HG03520 (cell line): ENCODE results near the gene CAV2.

Experiments used
- ATAC-seq: cut with Tn5 transposase; IDR thresholded peaks from one replicate; pipeline ENCODE4 v1.9.1; 2021; ENCODE audit warnings: mild to moderate bottlenecking, moderate library complexity; ENCODE audit not compliant: unreplicated experiment

The CAV2 gene

DNA sequence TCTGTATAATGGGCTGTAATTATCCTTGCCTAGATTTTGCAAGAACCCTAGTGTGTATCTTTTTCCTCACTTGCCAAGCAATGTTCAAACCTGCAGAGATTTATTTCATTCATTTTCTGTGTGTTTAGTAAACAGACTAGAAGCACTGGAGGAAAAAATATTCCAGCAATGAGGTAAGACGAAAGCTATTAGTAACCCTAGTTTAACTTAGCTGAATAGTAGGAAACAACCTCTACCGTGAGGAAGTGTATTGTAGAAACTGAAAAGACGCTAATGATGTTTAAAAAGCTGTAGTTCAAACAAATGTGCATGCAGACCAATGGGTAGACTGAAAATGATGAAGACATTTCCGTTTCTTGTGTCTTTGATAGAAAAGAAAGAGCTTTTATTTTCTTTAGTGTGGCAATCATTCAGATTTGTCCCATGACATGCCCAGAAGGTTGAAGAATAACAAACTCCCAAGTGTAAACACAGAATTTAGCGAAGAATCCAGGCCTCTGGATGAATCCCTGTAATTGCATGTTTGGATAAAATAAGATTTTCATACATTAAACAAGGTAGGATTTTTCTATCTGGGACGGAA, 46.0 kb downstream of the CAV2 start:
- ATAC-seq, result no peak

DNA sequence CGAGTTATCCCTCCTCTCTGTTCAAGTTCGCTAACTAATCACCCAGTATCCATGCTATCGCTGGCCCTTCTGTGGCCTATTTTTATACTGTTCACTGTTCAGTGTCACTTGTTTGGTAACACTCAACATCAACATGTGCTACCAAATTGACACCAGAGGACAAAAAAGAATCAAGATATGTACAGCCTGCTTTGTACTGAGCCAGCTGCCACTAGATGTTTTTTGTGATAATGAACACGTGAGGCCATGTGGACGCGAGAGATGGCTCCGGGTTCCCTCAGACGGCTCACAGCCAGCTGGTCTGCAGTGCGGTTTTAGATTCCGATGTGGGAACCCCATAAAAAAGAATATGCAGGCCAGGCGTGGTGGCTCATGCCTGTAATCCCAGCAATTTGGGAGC, 46.5 kb downstream of the CAV2 start:
- ATAC-seq, result no peak

DNA sequence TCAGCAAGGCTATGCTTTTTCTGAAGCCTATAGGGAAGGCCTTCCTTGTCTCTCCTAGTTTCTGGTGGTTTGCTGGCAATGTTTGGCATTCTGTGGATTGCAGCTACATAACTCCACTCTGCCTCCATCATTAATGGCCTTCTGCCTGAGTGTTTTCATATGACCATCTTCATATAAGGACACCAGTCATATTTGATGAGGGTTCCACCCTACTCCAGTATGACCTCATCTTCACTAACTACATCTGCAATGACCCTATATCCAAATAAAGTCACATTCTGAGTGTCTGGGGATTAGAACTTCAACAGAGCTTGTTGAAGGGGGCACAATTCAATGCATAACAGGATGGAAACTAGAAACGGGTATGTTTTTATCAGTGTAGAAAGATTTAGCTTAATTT, 47.4 kb downstream of the CAV2 start:
- no peak for ATAC-seq

DNA sequence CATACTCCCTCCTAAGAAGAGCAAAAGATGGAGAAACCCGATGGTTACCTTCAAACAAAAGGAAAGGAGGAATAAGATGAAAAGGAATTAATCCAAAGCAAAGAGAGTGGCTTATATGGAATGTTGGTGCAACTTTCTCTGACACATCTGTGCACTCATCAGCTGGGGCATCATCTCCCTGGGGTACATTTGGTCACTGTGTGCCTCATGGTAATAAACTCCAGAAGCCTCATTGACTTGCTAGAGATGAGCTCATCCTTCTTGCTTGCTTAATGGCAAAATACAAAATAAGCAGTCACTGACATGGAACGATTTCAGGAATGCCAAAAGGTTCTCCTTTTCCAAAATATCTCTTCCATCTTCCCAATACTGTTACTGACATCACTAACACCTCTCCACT, 47.8 kb downstream of the CAV2 start:
- no peak for ATAC-seq

DNA sequence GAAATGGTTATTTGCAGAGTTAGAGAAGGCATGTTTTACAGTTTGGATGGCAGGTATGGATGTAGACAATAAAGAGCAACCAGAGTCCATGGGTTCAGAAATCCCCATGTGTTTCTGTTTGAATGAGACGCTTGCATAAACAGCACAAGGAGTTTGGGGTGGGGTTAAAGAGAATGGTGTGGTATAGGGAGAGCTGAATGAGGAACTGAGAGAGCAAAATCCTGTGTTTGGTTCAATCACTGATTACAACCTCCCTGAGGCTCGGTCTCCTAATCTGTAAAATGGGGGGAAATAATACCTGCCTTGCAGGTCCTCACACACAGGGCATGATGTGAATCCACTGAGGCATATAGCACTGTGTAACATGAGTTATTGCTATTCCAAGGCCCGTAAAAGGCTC, 49.0 kb downstream of the CAV2 start:
- ATAC-seq, result peak; percentile 92

DNA sequence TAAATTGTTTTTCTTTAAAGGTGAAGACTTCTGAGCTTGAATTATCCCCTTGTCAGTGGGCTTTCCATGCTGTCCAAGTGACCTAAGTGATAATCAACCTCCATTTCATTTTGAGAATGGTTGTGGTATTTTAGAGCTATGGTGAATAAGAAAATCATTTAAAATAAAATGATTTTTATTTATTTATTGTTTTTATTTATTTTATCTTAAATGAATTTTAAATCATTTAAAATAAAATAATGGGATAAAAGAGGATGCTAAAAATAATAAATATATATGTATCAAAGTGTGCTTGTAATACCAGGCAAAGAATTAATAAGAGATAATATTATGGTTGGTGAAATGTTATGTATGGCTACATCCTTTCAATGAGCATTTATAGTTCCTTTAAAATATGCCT, 49.8 kb downstream of the CAV2 start:
- ATAC-seq, result no peak

DNA sequence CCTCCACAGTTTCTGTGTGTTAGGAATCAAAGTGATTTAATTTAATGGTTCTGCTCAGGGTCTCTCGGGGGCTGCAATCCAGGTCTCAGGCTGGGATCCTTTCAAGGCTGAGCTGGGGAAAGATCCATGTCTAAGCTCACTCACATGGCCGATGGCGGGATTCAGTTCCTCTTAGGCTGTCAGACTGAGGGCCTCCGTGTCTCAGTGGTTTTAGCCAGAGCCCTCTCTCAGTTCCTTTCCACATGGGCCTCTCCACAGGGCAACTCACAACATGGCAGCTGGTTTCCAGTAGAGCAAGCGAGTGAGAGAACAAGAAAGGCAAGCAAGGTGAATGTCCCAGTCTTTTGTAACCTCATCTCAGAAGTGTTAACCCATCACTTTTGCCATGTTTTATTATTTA, 52.2 kb downstream of the CAV2 start:
- ATAC-seq, result no peak

DNA sequence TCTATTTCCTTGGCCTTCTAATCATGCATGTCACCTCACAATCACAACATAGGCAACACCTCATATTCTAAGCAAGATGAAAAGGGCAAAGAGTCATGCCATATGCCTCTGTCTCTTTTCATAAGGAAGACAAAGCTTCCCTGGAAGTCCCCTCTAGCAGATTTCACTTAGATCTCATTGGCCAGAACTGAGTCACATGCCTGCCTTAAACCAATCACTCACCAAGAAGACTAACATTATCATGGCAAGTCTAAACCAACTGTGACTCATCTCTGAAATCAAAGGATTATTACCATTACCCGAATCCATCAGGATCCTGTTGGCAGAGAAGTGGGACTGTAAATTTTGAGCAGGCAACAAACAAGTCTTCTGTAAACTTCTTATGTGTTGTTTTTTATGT, 53.1 kb downstream of the CAV2 start:
- ATAC-seq, result no peak

DNA sequence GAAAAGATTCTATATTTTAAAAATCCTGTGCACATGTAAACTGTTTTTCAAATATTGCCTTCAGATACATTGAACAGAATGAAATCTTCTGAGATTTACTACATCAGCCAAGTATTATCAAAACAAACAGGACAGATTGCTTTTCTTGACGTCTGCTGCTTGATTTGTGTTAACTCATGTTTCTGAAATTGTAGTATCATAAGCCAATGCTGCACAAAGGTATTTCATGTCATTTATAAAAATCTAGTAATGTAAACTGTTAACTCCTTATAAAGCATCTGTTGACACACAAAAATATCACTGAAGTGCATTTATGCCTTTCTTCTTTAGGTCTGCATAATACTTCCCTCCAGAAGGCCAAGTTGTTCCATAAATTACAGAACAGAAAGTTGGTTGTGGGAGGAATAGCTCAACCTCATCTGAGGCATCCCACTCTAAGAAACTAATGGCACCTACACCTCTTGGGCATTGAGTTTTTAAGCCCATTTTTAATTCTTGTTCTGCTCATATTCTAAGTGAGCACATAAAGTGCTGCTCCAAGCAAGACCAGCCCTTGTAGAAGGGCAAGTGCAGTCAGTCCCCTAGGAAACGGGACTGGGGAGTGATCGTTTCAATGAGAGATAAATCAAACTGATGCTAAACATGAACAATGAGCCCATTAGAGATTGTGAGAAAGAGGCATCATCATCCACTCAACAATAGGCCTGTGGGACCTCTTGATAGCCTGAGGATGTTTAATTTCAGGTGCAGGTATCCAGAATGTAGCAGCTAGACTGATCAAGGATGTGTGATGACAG, 53.8 kb downstream of the CAV2 start:
- no peak for ATAC-seq

DNA sequence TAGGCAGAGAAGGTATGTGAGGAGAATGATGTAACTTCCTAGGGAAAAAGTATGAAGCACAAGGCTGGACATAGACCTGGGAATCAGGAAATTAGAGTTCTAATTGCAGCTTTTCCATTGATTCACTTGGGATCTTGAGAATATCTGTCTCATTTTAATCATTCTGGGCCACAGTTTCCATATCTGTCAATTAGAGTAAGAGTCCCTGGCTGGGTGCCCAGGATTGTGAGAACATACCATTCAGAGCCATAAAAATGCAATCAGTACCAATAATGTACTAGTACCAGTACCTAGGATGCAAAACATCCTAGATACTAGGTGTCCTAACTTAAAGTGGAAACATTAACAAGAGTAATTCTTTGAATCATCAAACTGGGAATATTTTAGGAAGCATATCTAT, 54.9 kb downstream of the CAV2 start:
- no peak for ATAC-seq

DNA sequence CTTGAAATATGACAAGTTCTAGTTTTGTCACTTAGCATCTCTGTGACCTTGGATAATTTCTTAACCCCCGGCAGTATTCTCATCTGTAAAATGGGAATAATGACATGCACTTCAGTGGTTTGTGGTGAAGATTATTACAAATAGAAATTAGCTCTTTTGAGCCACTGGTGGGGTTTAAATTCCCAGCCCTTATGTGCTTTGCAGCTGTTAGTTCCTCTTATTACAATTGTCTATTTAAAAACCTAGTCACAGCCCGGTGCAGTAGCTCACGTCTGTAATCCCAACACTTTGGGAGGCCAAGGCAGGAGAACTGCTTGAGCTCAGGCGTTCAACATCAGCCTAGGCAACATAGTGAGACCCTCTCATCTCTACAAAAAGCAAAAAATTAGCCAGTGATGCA, 55.4 kb downstream of the CAV2 start:
- no peak for ATAC-seq

DNA sequence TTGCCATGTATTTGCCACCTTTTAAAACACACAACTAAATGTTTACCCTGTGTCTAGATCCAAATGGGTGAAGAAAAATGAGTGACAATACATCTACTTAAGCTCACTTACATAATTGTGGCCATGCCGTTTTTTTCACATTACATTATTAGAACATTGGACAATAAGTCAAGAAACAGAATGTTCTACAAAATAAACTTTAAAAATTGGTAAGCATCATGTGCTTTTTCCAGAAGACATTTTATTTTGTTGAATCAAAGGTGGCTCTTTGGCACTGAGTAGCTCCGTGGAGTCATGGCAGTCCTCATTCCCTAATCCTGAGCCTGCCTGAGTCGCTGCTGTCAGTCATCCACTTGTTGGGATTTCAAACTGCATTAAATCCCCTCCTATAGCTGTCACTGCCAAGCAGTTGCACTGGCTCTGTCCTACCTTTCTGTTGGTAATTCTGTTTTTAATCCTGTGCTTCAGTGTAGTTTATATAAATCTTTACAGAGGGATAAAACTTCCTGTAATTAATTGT, 57.6 kb downstream of the CAV2 start:
- ATAC-seq, result no peak

DNA sequence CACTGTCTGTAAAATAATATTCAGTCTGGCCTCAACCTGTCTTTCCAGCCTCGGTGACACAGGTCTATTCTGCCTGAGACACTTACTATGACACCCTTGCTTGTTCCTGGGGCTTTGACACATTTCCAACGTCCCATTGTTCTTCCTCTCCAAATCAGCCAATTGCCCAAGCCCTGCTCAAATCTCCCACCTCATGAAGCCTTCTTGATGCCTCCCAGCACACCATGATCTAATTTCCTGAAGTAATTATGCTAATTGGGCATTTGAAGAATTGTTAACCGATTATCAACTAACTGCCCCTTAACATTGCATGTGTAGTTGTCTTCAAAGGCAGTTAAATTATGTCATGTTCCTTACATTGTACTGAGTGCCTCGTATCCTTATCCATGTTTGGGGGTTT, 58.4 kb downstream of the CAV2 start:
- no peak for ATAC-seq
